OCI-LY3 (cell line): ENCODE measurements around the gene SPATA9.

Source experiments
- H2AFZ ChIP-seq: fragments of 200-600, 300-600 bp; shearing (Covaris generic); 2 replicates; pipeline ENCODE4 v1.6.0; 2014; ENCODE audit warnings: antibody characterized with exemption, low read depth, low read length
- H3K27ac ChIP-seq: fragments of 200-600, 300-600 bp; sonication (generic); 2 replicates; pipeline ENCODE4 v1.5.1; 2014; ENCODE audit warnings: mild to moderate bottlenecking, low read length, moderate library complexity, mixed read lengths
- H3K27me3 ChIP-seq: fragments of 200-600, 300-600 bp; sonication (generic); 2 replicates; pipeline ENCODE4 v1.6.1; 2014; ENCODE audit warnings: low read depth, low read length, mixed read lengths
- H3K36me3 ChIP-seq: fragments of 200-600, 300-600 bp; sonication (generic); replicated peaks from 2 replicates; pipeline ENCODE3; 2014; ENCODE audit warnings: low read depth, low read length, mixed read lengths
- H3K4me1 ChIP-seq: fragments of 300-600, 200-600 bp; sonication (generic); 2 replicates; pipeline ENCODE4 v1.6.1; 2014; ENCODE audit warnings: low read length, mixed read lengths
- H3K4me2 ChIP-seq: fragments of 200-600, 300-600 bp; sonication (generic); 2 replicates; pipeline ENCODE4 v1.6.1; 2014; ENCODE audit warnings: low read length, mixed read lengths
- H3K4me3 ChIP-seq: fragments of 300-600, 200-600 bp; sonication (generic); 2 replicates; pipeline ENCODE4 v1.5.1; 2014; ENCODE audit warnings: antibody characterized with exemption, mild to moderate bottlenecking, low read length, moderate library complexity
- H3K79me2 ChIP-seq: fragments of 300-600, 200-600 bp; shearing (Covaris generic); 2 replicates; pipeline ENCODE4 v1.6.1; 2014; ENCODE audit warnings: mild to moderate bottlenecking, low read length, mixed read lengths
- H3K9ac ChIP-seq: fragments of 300-600, 200-600 bp; shearing (Covaris generic); 2 replicates; pipeline ENCODE4 v1.6.0; 2014; ENCODE audit warnings: mild to moderate bottlenecking, low read length, moderate library complexity
- H3K9me3 ChIP-seq: fragments of 200-600, 300-600 bp; shearing (Covaris generic); 2 replicates; pipeline ENCODE4 v1.6.1; 2014; ENCODE audit warnings: low read length, mixed read lengths; ENCODE audit not compliant: insufficient read depth
- H4K20me1 ChIP-seq: fragments of 200-600, 300-600 bp; sonication (generic); 2 replicates; pipeline ENCODE4 v1.6.1; 2016; ENCODE audit warnings: low read length, mixed read lengths; ENCODE audit not compliant: insufficient read depth
- EZH2phosphoT487 ChIP-seq: fragments of 200-600 bp; shearing (Covaris generic); IDR thresholded peaks from 2 replicates; pipeline ENCODE4 v1.6.1; 2018; ENCODE audit warnings: antibody characterized with exemption, mixed run types, low read depth
- TF ChIP-seq, protein P1 (sequence below): fragments of 200-600, 300-600 bp; sonication (generic); IDR thresholded peaks from 2 replicates; pipeline ENCODE4 v1.5.1; 2014; ENCODE audit warnings: antibody characterized with exemption, low read length, low read depth

The SPATA9 gene

DNA sequence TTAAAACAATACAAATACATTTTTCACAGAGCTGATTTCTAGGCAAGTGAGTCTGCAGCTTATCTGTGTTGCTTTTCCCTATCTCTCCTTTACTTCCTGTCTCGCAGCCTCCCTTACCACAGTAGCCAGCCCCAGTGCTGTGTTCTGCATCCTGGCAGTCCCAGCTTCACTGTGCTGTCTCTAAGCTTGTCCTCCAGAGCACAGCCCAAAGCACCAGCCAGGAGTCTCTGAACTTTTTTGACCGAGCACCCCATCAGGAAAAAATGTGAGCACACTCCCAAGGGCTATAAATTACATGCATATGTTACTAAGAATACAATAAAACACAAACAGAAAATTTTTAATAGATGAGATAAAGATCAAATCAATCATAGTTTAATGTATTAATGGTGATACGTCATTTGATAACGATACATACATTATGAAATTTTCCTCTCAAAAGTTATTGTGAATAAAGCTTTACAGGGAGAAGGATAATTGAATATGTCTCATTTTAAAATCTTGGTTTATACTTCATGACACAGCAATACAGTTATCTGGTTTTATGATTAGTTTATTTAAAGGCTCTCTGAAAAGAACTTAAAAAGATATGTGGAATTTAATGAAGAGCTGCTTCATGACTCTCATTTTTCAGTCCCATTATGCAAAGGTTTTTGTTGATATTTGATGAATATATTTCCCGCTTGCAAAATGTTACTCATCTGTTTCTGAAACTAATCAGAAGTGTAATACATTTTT is 41.0 kb upstream of the SPATA9 start:
- Histone ChIP-seq H3K4me1 (peaks cover 21% of the 10 kb centered on the region), H3K27me3 (no peaks in the 10 kb centered on the region), H3K79me2 (no peaks in the 10 kb centered on the region), H3K4me2 (no peak overlapping the region), H3K27ac (no peak overlapping the region), H2AFZ (no peak overlapping the region), H3K4me3 (no peak overlapping the region), H3K9ac (no peak overlapping the region), H3K9me3 (no peaks in the 10 kb centered on the region), H4K20me1 (no peaks in the 10 kb centered on the region), H3K36me3 (no peaks in the 10 kb centered on the region)
- TF ChIP-seq EZH2phosphoT487, result no peak
- TF ChIP-seq, protein P1, sequence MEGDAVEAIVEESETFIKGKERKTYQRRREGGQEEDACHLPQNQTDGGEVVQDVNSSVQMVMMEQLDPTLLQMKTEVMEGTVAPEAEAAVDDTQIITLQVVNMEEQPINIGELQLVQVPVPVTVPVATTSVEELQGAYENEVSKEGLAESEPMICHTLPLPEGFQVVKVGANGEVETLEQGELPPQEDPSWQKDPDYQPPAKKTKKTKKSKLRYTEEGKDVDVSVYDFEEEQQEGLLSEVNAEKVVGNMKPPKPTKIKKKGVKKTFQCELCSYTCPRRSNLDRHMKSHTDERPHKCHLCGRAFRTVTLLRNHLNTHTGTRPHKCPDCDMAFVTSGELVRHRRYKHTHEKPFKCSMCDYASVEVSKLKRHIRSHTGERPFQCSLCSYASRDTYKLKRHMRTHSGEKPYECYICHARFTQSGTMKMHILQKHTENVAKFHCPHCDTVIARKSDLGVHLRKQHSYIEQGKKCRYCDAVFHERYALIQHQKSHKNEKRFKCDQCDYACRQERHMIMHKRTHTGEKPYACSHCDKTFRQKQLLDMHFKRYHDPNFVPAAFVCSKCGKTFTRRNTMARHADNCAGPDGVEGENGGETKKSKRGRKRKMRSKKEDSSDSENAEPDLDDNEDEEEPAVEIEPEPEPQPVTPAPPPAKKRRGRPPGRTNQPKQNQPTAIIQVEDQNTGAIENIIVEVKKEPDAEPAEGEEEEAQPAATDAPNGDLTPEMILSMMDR, result no peak

DNA sequence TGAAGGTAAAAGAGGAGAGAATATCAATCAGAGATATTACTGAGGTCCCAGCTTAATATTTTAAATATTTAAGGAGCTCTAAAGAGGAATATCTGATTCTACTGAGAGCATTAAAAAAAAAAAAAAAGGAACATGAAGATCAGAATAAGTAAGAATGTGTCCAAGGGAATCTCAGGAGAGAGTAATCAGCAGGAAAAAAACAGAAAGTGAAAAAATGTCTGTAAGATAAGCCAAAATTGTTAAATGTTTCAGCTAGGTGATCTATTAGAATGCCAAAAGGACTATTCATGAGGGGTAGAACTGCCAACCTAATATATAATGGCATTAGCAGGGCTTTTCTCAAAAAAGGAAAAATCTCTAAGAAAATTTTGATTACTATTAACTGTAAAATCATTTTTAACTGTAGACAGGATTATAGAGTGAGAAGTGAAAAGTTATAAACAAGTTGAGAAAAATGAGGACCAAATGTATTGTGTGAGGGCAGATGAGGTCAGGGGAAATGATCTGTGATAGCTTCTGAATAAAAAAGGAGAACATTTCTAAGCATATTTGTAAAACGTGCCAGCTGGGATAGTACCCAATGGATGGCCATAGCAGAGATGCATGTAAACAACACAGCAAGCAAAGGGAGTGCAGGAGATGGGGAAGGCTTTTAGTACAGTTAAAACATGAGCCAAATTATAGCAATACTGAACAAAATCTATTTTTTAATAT is 38.9 kb upstream of the SPATA9 start:
- peaks cover 23% of the 10 kb centered on the region for H3K4me1 ChIP-seq
- H2AFZ ChIP-seq, result no peak overlapping the region
- H3K79me2 ChIP-seq, result no peaks in the 10 kb centered on the region
- no peak overlapping the region for H3K4me2 ChIP-seq
- H3K27me3 ChIP-seq, result no peaks in the 10 kb centered on the region
- no peaks in the 10 kb centered on the region for H3K36me3 ChIP-seq
- TF ChIP-seq, protein P1, result no peak
- TF ChIP-seq EZH2phosphoT487, result no peak
- no peak overlapping the region for H3K4me3 ChIP-seq
- H3K27ac ChIP-seq, result no peak overlapping the region
- H4K20me1 ChIP-seq, result no peaks in the 10 kb centered on the region
- no peaks in the 10 kb centered on the region for H3K9me3 ChIP-seq
- H3K9ac ChIP-seq, result no peak overlapping the region

DNA sequence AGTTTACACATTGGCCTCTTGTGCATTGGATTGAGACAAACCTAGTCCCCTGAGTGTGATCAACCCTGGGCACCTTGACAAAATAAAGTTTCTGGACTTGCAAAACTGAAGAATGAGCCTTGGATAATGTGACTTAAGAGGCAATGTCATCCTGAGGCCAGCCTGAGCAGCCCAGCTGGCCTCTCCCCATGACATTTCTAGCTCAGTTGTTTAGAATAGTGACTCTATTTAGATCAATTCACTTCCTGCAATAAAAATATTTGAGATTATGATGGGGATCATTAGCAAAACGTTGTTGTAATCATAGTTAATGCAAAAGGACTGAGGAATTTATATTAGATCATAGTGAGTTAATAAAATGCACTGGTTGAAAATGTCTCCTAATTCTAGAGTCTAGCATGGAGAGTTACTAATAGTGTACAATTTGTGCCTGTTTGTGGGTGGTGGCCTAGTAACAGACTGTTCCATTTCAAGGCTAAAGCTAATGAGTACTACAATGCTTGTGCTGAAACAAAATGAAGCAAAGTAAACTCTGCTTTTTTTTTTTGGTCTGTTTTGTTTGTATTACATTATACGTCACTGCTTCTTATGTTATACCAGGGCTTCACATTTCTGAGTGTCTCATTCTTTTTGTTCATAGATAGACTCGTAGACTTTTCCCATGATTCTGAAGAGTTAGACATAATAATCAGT is 37.4 kb upstream of the SPATA9 start:
- Histone ChIP-seq H3K27ac (no peak overlapping the region), H3K36me3 (no peaks in the 10 kb centered on the region), H2AFZ (no peak overlapping the region), H3K9me3 (no peaks in the 10 kb centered on the region), H3K27me3 (no peaks in the 10 kb centered on the region), H4K20me1 (no peaks in the 10 kb centered on the region), H3K4me2 (no peak overlapping the region), H3K9ac (no peak overlapping the region), H3K4me3 (no peak overlapping the region), H3K79me2 (no peaks in the 10 kb centered on the region), H3K4me1 (peaks cover 17% of the 10 kb centered on the region)
- no peak for TF ChIP-seq EZH2phosphoT487
- TF ChIP-seq, protein P1, result no peak

DNA sequence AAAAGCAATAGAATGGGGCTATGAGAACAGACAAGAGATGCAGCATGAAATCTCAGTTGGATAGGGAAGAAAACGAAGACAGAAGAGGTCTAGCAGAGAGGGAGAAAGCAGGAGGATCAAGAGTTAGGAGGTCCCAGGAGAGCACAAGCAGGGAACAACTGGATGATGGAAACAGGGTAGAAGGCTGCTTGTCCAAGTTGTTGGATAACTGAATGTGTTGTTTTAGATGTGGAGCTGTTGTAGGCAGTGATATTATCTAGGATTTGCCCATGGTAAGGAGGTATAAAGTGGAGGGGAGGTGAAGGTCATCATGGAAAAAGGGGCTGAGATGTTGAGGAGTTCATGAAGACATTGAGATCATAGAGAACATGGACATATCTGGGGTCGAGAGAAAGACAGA is 35.9 kb upstream of the SPATA9 start:
- Histone ChIP-seq H4K20me1 (no peaks in the 10 kb centered on the region), H3K4me1 (peaks cover 17% of the 10 kb centered on the region), H3K36me3 (no peaks in the 10 kb centered on the region), H2AFZ (no peak overlapping the region), H3K27ac (no peak overlapping the region), H3K4me2 (peak overlapping the region; percentile 68), H3K9ac (no peak overlapping the region), H3K79me2 (no peaks in the 10 kb centered on the region), H3K4me3 (no peak overlapping the region; the same call in 1 of the 2 replicates), H3K27me3 (no peaks in the 10 kb centered on the region), H3K9me3 (no peaks in the 10 kb centered on the region)
- TF ChIP-seq EZH2phosphoT487, result no peak
- TF ChIP-seq, protein P1, result no peak
